ENCODE measurements around the gene ATN1.

ATN1 gene

GRCh38 chr12:6928022-6928702, 403 bp downstream of the ATN1 start:
- no peak for DNase-seq

GRCh38 chr12:6928703-6929407, 1.1 kb downstream of the ATN1 start:
- DNase-seq, result no peak

- no peak for DNase-seq
Measured at GRCh38 chr12:6929466-6930452, 2.0 kb downstream of the ATN1 start.

GRCh38 chr12:6932766-6933165, 5.0 kb downstream of the ATN1 start:
- no peak for DNase-seq

- DNase-seq, result no peak
Measured at GRCh38 chr12:6934110-6934509, 6.4 kb downstream of the ATN1 start.

GRCh38 chr12:6935371-6936193, 7.8 kb downstream of the ATN1 start:
- DNase-seq, result no peak

GRCh38 chr12:6936194-6936635, 8.5 kb downstream of the ATN1 start:
- no peak for DNase-seq

- peak; percentile 73 for DNase-seq
Measured at GRCh38 chr12:6936636-6937480, 9.1 kb downstream of the ATN1 start.

GRCh38 chr12:6937481-6938352, 10.0 kb downstream of the ATN1 start:
- DNase-seq, result peak; percentile 95

- DNase-seq, result no peak
Measured at GRCh38 chr12:6938353-6939190, 10.8 kb downstream of the ATN1 start.

GRCh38 chr12:6939191-6939540, 11.4 kb downstream of the ATN1 start:
- DNase-seq, result no peak

GRCh38 chr12:6941267-6941666, 13.5 kb downstream of the ATN1 start:
- no peak for DNase-seq

- no peak for DNase-seq
Measured at GRCh38 chr12:6941782-6942181, 14.0 kb downstream of the ATN1 start.

- DNase-seq, result no peak
Measured at GRCh38 chr12:6942331-6942665, 14.5 kb downstream of the ATN1 start.

- DNase-seq, result peak; percentile 80
Measured at GRCh38 chr12:6943389-6943721, 15.6 kb downstream of the ATN1 start.

- peak; percentile 86 for DNase-seq
Measured at GRCh38 chr12:6943722-6944380, 16.1 kb downstream of the ATN1 start, which contains the start of the genes C12orf57 and RNU7-1. Gene C12orf57, plus strand, starts transcription at chr12:6944022. Its CDS starts 100 bp downstream, at chr12:6944122. Gene RNU7-1, plus strand, starts transcription at chr12:6943816.

- DNase-seq, result peak; percentile 90
Measured at GRCh38 chr12:6944381-6945186, 16.8 kb downstream of the ATN1 start.

- DNase-seq, result no peak
Measured at GRCh38 chr12:6945613-6946012, 17.9 kb downstream of the ATN1 start.

All from stimulated activated CD8-positive, alpha-beta memory T cell treated with anti-CD3 and anti-CD28 coated beads, Interleukin-4, amount 100 ng/mL, for 48 hours (primary cell).